IPS-18a (cell line): Measurements from ENCODE around the gene VPS9D1.

Source experiments
- H3K27ac ChIP-seq: one replicate; pipeline ENCODE4 v1.5.1; 2013; ENCODE audit warnings: low read length
- H3K27me3 ChIP-seq: one replicate; pipeline ENCODE4 v1.6.1; 2013; ENCODE audit warnings: mild to moderate bottlenecking, low read length; ENCODE audit not compliant: control insufficient read depth, insufficient read depth
- H3K36me3 ChIP-seq: one replicate; pipeline ENCODE4 v1.6.1; 2013; ENCODE audit warnings: low read depth, low read length; ENCODE audit not compliant: control insufficient read depth
- H3K4me1 ChIP-seq: one replicate; pipeline ENCODE4 v1.6.1; 2013; ENCODE audit warnings: low read depth, low read length; ENCODE audit not compliant: control insufficient read depth
- H3K4me3 ChIP-seq: one replicate; pipeline ENCODE4 v1.5.1; 2013; ENCODE audit warnings: low read length
- H3K9ac ChIP-seq: one replicate; pipeline ENCODE4 v1.6.1; 2013; ENCODE audit warnings: mild to moderate bottlenecking, low read length, moderate library complexity
- H3K9me3 ChIP-seq: one replicate; pipeline ENCODE4 v1.6.1; 2013; ENCODE audit warnings: low read depth, low read length; ENCODE audit not compliant: control insufficient read depth

The VPS9D1 gene

GRCh38 chr16:89716916-89717687, 3.6 kb downstream of the VPS9D1 start:
- H3K27me3 ChIP-seq, result peaks cover 32% of the 10 kb centered on the region
- no peaks in the 10 kb centered on the region for H3K9me3 ChIP-seq
- no peak overlapping the region for H3K27ac ChIP-seq
- no peaks in the 10 kb centered on the region for H3K4me1 ChIP-seq
- H3K9ac ChIP-seq, result no peak overlapping the region
- H3K36me3 ChIP-seq, result no peaks in the 10 kb centered on the region
- no peak overlapping the region for H3K4me3 ChIP-seq

- Histone ChIP-seq H3K27me3 (peaks cover 29% of the 10 kb centered on the region), H3K9ac (no peak overlapping the region), H3K9me3 (no peaks in the 10 kb centered on the region), H3K36me3 (no peaks in the 10 kb centered on the region), H3K4me3 (no peak overlapping the region), H3K4me1 (no peaks in the 10 kb centered on the region), H3K27ac (no peak overlapping the region)
Measured at GRCh38 chr16:89716493-89716892, 4.2 kb downstream of the VPS9D1 start.

GRCh38 chr16:89712274-89712781, 8.4 kb downstream of the VPS9D1 start:
- H3K9ac ChIP-seq, result peak overlapping the region; percentile 79
- no peak overlapping the region for H3K27ac ChIP-seq
- no peaks in the 10 kb centered on the region for H3K4me1 ChIP-seq
- peaks cover 4% of the 10 kb centered on the region for H3K27me3 ChIP-seq
- H3K4me3 ChIP-seq, result peak overlapping the region; percentile 64
- no peaks in the 10 kb centered on the region for H3K9me3 ChIP-seq
- no peaks in the 10 kb centered on the region for H3K36me3 ChIP-seq

GRCh38 chr16:89711601-89712273, 9.0 kb downstream of the VPS9D1 start:
- H3K36me3 ChIP-seq, result no peaks in the 10 kb centered on the region

GRCh38 chr16:89710709-89711564, 9.8 kb downstream of the VPS9D1 start:
- Histone ChIP-seq H3K4me1 (peaks cover 3% of the 10 kb centered on the region), H3K27me3 (peaks cover 4% of the 10 kb centered on the region), H3K4me3 (no peak overlapping the region), H3K9ac (no peak overlapping the region), H3K36me3 (no peaks in the 10 kb centered on the region), H3K9me3 (no peaks in the 10 kb centered on the region), H3K27ac (no peak overlapping the region)

More at GRCh38 chr16:89711601-89712273, 9.0 kb downstream of the VPS9D1 start:
- H3K4me1 ChIP-seq, result no peaks in the 10 kb centered on the region
- H3K4me3 ChIP-seq, result peak overlapping the region; percentile 64
- H3K27me3 ChIP-seq, result peaks cover 4% of the 10 kb centered on the region
- H3K9me3 ChIP-seq, result no peaks in the 10 kb centered on the region
- H3K27ac ChIP-seq, result no peak overlapping the region
- H3K9ac ChIP-seq, result peak overlapping the region; percentile 79

- Histone ChIP-seq H3K4me1 (peaks cover 3% of the 10 kb centered on the region), H3K4me3 (no peak overlapping the region), H3K27me3 (peaks cover 4% of the 10 kb centered on the region), H3K9me3 (no peaks in the 10 kb centered on the region), H3K36me3 (no peaks in the 10 kb centered on the region), H3K9ac (no peak overlapping the region), H3K27ac (no peak overlapping the region)
Measured at GRCh38 chr16:89709716-89710432, 10.8 kb downstream of the VPS9D1 start.

- H3K36me3 ChIP-seq, result no peaks in the 10 kb centered on the region
- H3K27me3 ChIP-seq, result peaks cover under 1% of the 10 kb centered on the region
- no peak overlapping the region for H3K9ac ChIP-seq
- no peak overlapping the region for H3K27ac ChIP-seq
- H3K4me1 ChIP-seq, result peaks cover 3% of the 10 kb centered on the region
- H3K9me3 ChIP-seq, result no peaks in the 10 kb centered on the region
- H3K4me3 ChIP-seq, result no peak overlapping the region
Measured at GRCh38 chr16:89709166-89709565, 11.5 kb downstream of the VPS9D1 start.

- Histone ChIP-seq H3K27ac (no peak overlapping the region), H3K9ac (no peak overlapping the region)
Measured at GRCh38 chr16:89708481-89708931, 12.2 kb downstream of the VPS9D1 start.

GRCh38 chr16:89707695-89708094, 13.0 kb downstream of the VPS9D1 start:
- Histone ChIP-seq H3K9ac (no peak overlapping the region), H3K9me3 (no peaks in the 10 kb centered on the region), H3K27me3 (peaks cover 9% of the 10 kb centered on the region), H3K27ac (no peak overlapping the region), H3K4me1 (peaks cover 3% of the 10 kb centered on the region), H3K36me3 (no peaks in the 10 kb centered on the region), H3K4me3 (no peak overlapping the region)

More at GRCh38 chr16:89708481-89708931, 12.2 kb downstream of the VPS9D1 start:
- Histone ChIP-seq H3K36me3 (no peaks in the 10 kb centered on the region), H3K27me3 (peaks cover 2% of the 10 kb centered on the region), H3K4me3 (no peak overlapping the region), H3K9me3 (no peaks in the 10 kb centered on the region), H3K4me1 (peaks cover 3% of the 10 kb centered on the region)

GRCh38 chr16:89706518-89707260, 14.0 kb downstream of the VPS9D1 start:
- peaks cover 3% of the 10 kb centered on the region for H3K4me1 ChIP-seq
- no peak overlapping the region for H3K4me3 ChIP-seq
- H3K36me3 ChIP-seq, result no peaks in the 10 kb centered on the region
- no peak overlapping the region for H3K27ac ChIP-seq
- no peak overlapping the region for H3K9ac ChIP-seq
- H3K27me3 ChIP-seq, result peaks cover 9% of the 10 kb centered on the region
- no peaks in the 10 kb centered on the region for H3K9me3 ChIP-seq
